K562 (cell line): ENCODE results near the gene EVX1.

Source experiments
- CREB1 ChIP-seq, 2 experiments: sonication (generic) in 1 of 2; formaldehyde crosslinking in 1 of 2; IDR thresholded peaks; 2 replicates each; pipeline versions ENCODE4 v1.6.1 to v1.8.0; 2012 to 2022; ENCODE audit warnings: inconsistent platforms in 1 of 2, mild to moderate bottlenecking in 1 of 2, missing genetic modification reagents in 1 of 2, moderate library complexity in 1 of 2
- CTCF ChIP-seq, 3 experiments: IDR thresholded peaks in 2 of 3; conservative IDR thresholded peaks in 1 of 3; 2 replicates each; pipeline ENCODE4 v1.5.1; 2011 to 2012; ENCODE audit warnings: low read length in 3 of 3, mild to moderate bottlenecking in 3 of 3, control low read depth in 2 of 3, improper control_type of control experiment in 1 of 3, inconsistent platforms in 1 of 3, low read depth in 1 of 3, mixed read lengths in 1 of 3, moderate library complexity in 1 of 3; ENCODE audit not compliant: insufficient read depth in 2 of 3
- PKNOX1 ChIP-seq: fragments of 450-650 bp; IDR thresholded peaks from 2 replicates; pipeline ENCODE4 v1.6.1; 2016
- POLR3A ChIP-seq: IDR thresholded peaks from 2 replicates; pipeline ENCODE4 v1.6.1; 2011; ENCODE audit warnings: borderline replicate concordance, mild to moderate bottlenecking, moderate library complexity; ENCODE audit not compliant: insufficient read length, insufficient read depth; ENCODE audit errors: extremely low read depth
- TARDBP ChIP-seq: fragments of 450-650 bp; IDR thresholded peaks from 2 replicates; pipeline ENCODE4 v1.6.1; 2016

DNA sequence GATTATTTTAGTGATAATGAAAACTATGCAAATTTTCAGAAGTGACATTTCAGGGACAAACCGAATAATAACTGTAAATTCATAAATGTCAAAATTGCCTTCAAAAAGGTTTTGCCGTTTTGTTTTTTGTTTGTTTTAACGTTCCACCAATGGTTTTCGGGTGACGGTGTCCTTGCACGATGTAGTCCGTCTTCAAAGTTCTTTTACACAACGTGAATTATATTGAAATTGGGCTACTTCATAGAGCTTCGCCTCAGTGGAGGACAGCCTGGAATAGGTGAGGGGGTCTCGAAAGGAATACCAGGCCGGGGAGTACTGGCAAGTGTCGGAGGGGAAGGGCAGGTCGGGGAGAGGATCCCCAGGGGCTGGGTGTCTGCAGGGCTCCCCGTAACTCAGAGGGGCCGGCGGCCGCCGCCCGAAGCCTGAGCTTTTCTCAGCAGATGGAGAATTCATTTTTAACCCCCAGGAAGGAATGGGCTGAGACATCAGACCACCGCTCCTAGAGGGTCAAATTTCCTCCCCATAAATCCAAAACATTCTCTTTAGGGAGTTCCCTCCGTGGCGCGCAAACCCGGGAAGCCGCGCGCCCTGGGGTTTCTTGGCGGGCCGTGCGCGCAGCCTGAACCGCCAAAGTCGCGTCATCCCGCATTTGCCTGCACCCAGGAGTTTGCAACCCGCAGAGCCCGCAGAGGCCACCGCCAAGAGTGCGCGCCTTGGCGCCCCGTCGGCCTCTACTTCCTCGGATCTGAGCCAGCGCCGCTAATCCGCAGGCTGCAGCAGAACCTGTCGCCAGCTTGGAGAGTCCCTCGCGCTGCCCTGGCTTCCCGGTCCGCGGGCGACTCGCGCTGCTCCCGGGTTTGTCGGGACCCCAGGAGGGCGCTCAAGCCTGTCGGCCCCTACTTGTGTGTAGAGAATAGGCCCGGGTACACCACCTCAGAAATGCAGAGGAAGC lies 17.3 kb upstream of the EVX1 start:
- TF ChIP-seq CREB1 (IDR thresholded peaks at IDR 0.05), result no peak
- no peak for TF ChIP-seq CREB1 (CRISPR knock-in tag; IDR thresholded peaks at IDR 0.05)
- no peak for TF ChIP-seq POLR3A
- no peak for TF ChIP-seq CTCF (IDR thresholded peaks at IDR 0.05 in 2 of 3, conservative IDR thresholded peaks at IDR 0.05 in 1 of 3; ENCODE audit: insufficient read depth in 2 of 3, low read depth in 1 of 3, low read length in 3 of 3)
- TF ChIP-seq TARDBP, result no peak
- TF ChIP-seq PKNOX1, result no peak
